Stomach (tissue), 9 donors: ENCODE data around the gene MIGA2. TPM values are rescaled to one million over a fixed set of nuclear protein-coding genes. Genes with fewer than 3 reads are reported as not detected.

Experiments used
- DNase-seq, 2 donors: peaks; one replicate each; pipeline versions ENCODE4 v3.0.0 to v3.0.0-alpha.2; 2013 to 2019
- H3K27ac ChIP-seq, 5 donors: fragments of 200-600 bp in 4 of 5; sonication (generic) in 4 of 5; one replicate each; pipeline ENCODE4 v1.5.1; 2013 to 2019; ENCODE audit warnings: mild to moderate bottlenecking in 1 of 5, moderate library complexity in 1 of 5
- H3K27me3 ChIP-seq, 3 donors: fragments of 200-600 bp; sonication (generic); one replicate each; pipeline ENCODE4 v1.5.1; 2017 to 2019; ENCODE audit warnings: mixed run types in 1 of 3
- H3K36me3 ChIP-seq, 4 donors: fragments of 200-600 bp; sonication (generic); 1 replicate in 3 of 4; 2 replicates in 1 of 4; pipeline ENCODE4 v1.5.1; 2016 to 2019
- H3K4me1 ChIP-seq, 4 donors: fragments of 200-600 bp; sonication (generic); one replicate each; pipeline ENCODE4 v1.5.1; 2016 to 2019
- H3K4me3 ChIP-seq, 4 donors: fragments of 200-600 bp; sonication (generic) in 3 of 4; one replicate each; pipeline ENCODE4 v1.5.1; 2016 to 2019; ENCODE audit warnings: mild to moderate bottlenecking in 1 of 4
- H3K9me3 ChIP-seq, 4 donors: fragments of 200-600 bp; sonication (generic); one replicate each; pipeline ENCODE4 v1.5.1; 2016 to 2019
- CTCF ChIP-seq, 7 experiments: fragments of 450-650 bp in 4 of 7; fragments of 200-600 bp in 3 of 7; sonication (generic) in 3 of 7; IDR thresholded peaks; one replicate each; pipeline ENCODE4 v1.5.1; 2016 to 2019; ENCODE audit warnings: antibody characterized with exemption in 7 of 7, control low read depth in 2 of 7, mild to moderate bottlenecking in 1 of 7
- EP300 ChIP-seq: sonication (generic); formaldehyde crosslinking; IDR thresholded peaks from one replicate; pipeline ENCODE4 v1.6.1; 2017; ENCODE audit warnings: antibody characterized with exemption
- POLR2A ChIP-seq, 4 donors: fragments of 450-650 bp; IDR thresholded peaks; one replicate each; pipeline ENCODE4 v1.6.1; 2016; ENCODE audit warnings: antibody characterized with exemption in 4 of 4, control low read depth in 2 of 4, mild to moderate bottlenecking in 1 of 4, moderate library complexity in 1 of 4
- POLR2AphosphoS5 ChIP-seq, 3 donors: sonication (generic); formaldehyde crosslinking; IDR thresholded peaks; one replicate each; pipeline ENCODE4 v1.6.1; 2016; ENCODE audit warnings: antibody characterized with exemption in 3 of 3
- WGBS, 5 donors: extraction: QIAGEN DNeasy Blood & Tissue Kit in 3 of 5; methylation state at CpG; one replicate each; pipeline versions ENCODE4 v1.1.5 to v1.1.7; 2013 to 2018; 5-methylcytosine and 5-hydroxymethylcytosine counted together
- intact Hi-C: fragments of 100-400 bp; cut with DNase I; formaldehyde crosslinking; loops from one replicate; pipeline ENCODE4 v1.15.1; 2023; ENCODE audit warnings: low total_unique reads
- polyA plus RNA-seq, 3 donors: library from polyadenylated mRNA; stranded (reverse); fragments of 200-250 nt; gene quantifications; one replicate each; pipeline ENCODE4 v1.2.3, GENCODE V29; 2013
- total RNA-seq, 5 donors: library from RNA; depleted of rRNA; stranded (reverse); fragments of >200 nt; gene quantifications; one replicate each; pipeline versions ENCODE4 v1.1.0 to v1.2.3, GENCODE V29; 2014 to 2016
- donor health status: healthy with polysubstance abuse.
- donor health status: Bipolar disorder and iron deficiency.
- donor health status: healthy.

MIGA2 gene
- total and polyA plus RNA-seq, 8 donors = 9.0 to 175 (median 39.5) TPM

- Histone ChIP-seq H3K9me3 (no peaks in the 10 kb centered on the region), H3K4me3 (no peak overlapping the region), H3K36me3 (peaks cover 34 to 97% (median 89%) of the 10 kb centered on the region in 4 donors), H3K27ac (no peak overlapping the region), H3K27me3 (no peaks in the 10 kb centered on the region), H3K4me1 (peaks cover 5 to 16% (median 14%) of the 10 kb centered on the region in 4 donors)
- no peak for DNase-seq
- intact Hi-C loops = no loop called here
- 80 to 94% (median 88%) methylated on average over 5 of the region's 5 CpGs for WGBS, 5 donors
- TF ChIP-seq CTCF (IDR thresholded peaks at IDR 0.05) (no peak), POLR2A (IDR thresholded peaks at IDR 0.05) (no peak), EP300 (no peak), POLR2AphosphoS5 (IDR thresholded peaks at IDR 0.05) (no peak)
These were observed 17.9 kb downstream of the MIGA2 start for GRCh38 chr9:129054163-129054851.

- no peak for DNase-seq
- intact Hi-C loops = no loop called here
- TF ChIP-seq POLR2AphosphoS5 (IDR thresholded peaks at IDR 0.05) (no peak), CTCF (IDR thresholded peaks at IDR 0.05) (no peak), POLR2A (IDR thresholded peaks at IDR 0.05) (no peak), EP300 (no peak)
These were observed 22.8 kb downstream of the MIGA2 start for GRCh38 chr9:129058965-129059795.

GRCh38 chr9:129059796-129060785 is 23.7 kb downstream of the MIGA2 start:
- Histone ChIP-seq H3K27me3 (no peaks in the 10 kb centered on the region), H3K4me3 (no peak overlapping the region), H3K4me1 (no peaks in the 10 kb centered on the region), H3K36me3 (peaks cover 53 to 97% (median 92%) of the 10 kb centered on the region in 4 donors), H3K27ac (no peak overlapping the region), H3K9me3 (no peaks in the 10 kb centered on the region)
- TF ChIP-seq EP300 (no peak), POLR2AphosphoS5 (IDR thresholded peaks at IDR 0.05) (no peak), POLR2A (IDR thresholded peaks at IDR 0.05) (no peak), CTCF (IDR thresholded peaks at IDR 0.05) (no peak)
- 92 to 97% (median 95%) methylated on average over 12 to 37 of the region's 37 CpGs for WGBS, 5 donors
- intact Hi-C loops = no loop called here
- DNase-seq = no peak

More at GRCh38 chr9:129058965-129059795, 22.8 kb downstream of the MIGA2 start:
- Histone ChIP-seq H3K27ac (no peak overlapping the region), H3K27me3 (no peaks in the 10 kb centered on the region), H3K36me3 (peaks cover 48 to 97% (median 91%) of the 10 kb centered on the region in 4 donors), H3K4me1 (no peaks in the 10 kb centered on the region), H3K9me3 (no peaks in the 10 kb centered on the region), H3K4me3 (no peak overlapping the region)
- WGBS, 5 donors = 83 to 88% (median 87%) methylated on average over 14 to 21 of the region's 21 CpGs

GRCh38 chr9:129060991-129061390 is 24.6 kb downstream of the MIGA2 start:
- 94 to 97% (median 96%) methylated on average over 12 of the region's 12 CpGs for WGBS, 5 donors
- DNase-seq = no peak
- TF ChIP-seq EP300 (no peak), CTCF (IDR thresholded peaks at IDR 0.05) (no peak), POLR2AphosphoS5 (IDR thresholded peaks at IDR 0.05) (no peak), POLR2A (IDR thresholded peaks at IDR 0.05) (no peak)
- no peaks in the 10 kb centered on the region for H3K27me3 ChIP-seq
- intact Hi-C loops = no loop called here
- H3K27ac ChIP-seq = no peak overlapping the region
- H3K4me3 ChIP-seq = no peak overlapping the region
- no peaks in the 10 kb centered on the region for H3K9me3 ChIP-seq
- no peaks in the 10 kb centered on the region for H3K4me1 ChIP-seq
- peaks cover 59 to 98% (median 93%) of the 10 kb centered on the region in 4 donors for H3K36me3 ChIP-seq
